Activated naive CD8-positive, alpha-beta T cell treated with anti-CD3 and anti-CD28 coated beads, Interleukin-2, amount 50 U/mL, for 24 hours (primary cell): Measurements from ENCODE around the gene KDM7A.

Source experiments
- ATAC-seq: fragments of 150-1000 bp; cut with Tn5 transposase; one replicate; pipeline ENCODE4 v1.10.0; 2021
- DNase-seq: peaks from one replicate; pipeline ENCODE4 v3.0.0; 2021
- H3K27ac Mint-ChIP-seq: one replicate; pipeline ENCODE4 v1.8.0; 2021; ENCODE audit warnings: mild to moderate bottlenecking, mixed read lengths
- H3K27me3 Mint-ChIP-seq: one replicate; pipeline ENCODE4 v1.8.0; 2021; ENCODE audit warnings: mixed read lengths
- H3K36me3 Mint-ChIP-seq: one replicate; pipeline ENCODE4 v1.8.0; 2021; ENCODE audit warnings: low read depth, mixed read lengths
- H3K4me1 Mint-ChIP-seq: one replicate; pipeline ENCODE4 v1.8.0; 2021; ENCODE audit warnings: mixed read lengths
- H3K4me3 Mint-ChIP-seq: one replicate; pipeline ENCODE4 v1.8.0; 2021; ENCODE audit warnings: mild to moderate bottlenecking, moderate library complexity, mixed read lengths
- H3K9me3 Mint-ChIP-seq: one replicate; pipeline ENCODE4 v1.8.0; 2021; ENCODE audit warnings: mixed read lengths

Gene KDM7A

GRCh38 chr7:140035400-140036223 is 141.2 kb downstream of the KDM7A start:
- Mint-ChIP-seq H3K4me3 (no peak overlapping the region), H3K27ac (no peak overlapping the region), H3K9me3 (no peaks in the 10 kb centered on the region), H3K27me3 (no peaks in the 10 kb centered on the region), H3K4me1 (peaks cover 20% of the 10 kb centered on the region), H3K36me3 (peaks cover 44% of the 10 kb centered on the region)
- ATAC-seq, result no peak
- DNase-seq, result no peak
